Activated CD8-positive, alpha-beta T cell treated with anti-CD3 and anti-CD28 coated beads for 36 hours (primary cell): ENCODE data around the gene B4GAT1. TPM values are rescaled to one million over a fixed set of nuclear protein-coding genes. Genes with fewer than 3 reads are reported as not detected.

Experiments
- ATAC-seq: fragments of 200-7000 bp; cut with Tn5 transposase; one replicate; pipeline ENCODE4 v1.10.0; 2021; ENCODE audit warnings: mild to moderate bottlenecking, moderate library complexity
- CTCF ChIA-PET: fragments of 350-600 bp; sonication (Branson Sonifier 250); formaldehyde crosslinking; loops from one replicate; lab custom pipeline; 2021; ENCODE audit warnings: antibody characterized with exemption; lab: Charles Lee
- POLR2A ChIA-PET: fragments of 350-600 bp; sonication (Branson Sonifier 250); formaldehyde crosslinking; loops from one replicate; lab custom pipeline; 2021; ENCODE audit warnings: antibody characterized with exemption; lab: Charles Lee
- DNase-seq: peaks from one replicate; pipeline ENCODE4 v3.0.0-alpha.2; 2020
- H3K27ac Mint-ChIP-seq: one replicate; pipeline ENCODE4 v1.8.0; 2021; ENCODE audit warnings: mild to moderate bottlenecking, mixed read lengths
- H3K27me3 Mint-ChIP-seq: one replicate; pipeline ENCODE4 v1.8.0; 2021; ENCODE audit warnings: mixed read lengths
- H3K36me3 Mint-ChIP-seq: one replicate; pipeline ENCODE4 v1.8.0; 2021; ENCODE audit warnings: low read depth, mixed read lengths
- H3K4me1 Mint-ChIP-seq: one replicate; pipeline ENCODE4 v1.8.0; 2021; ENCODE audit warnings: low read depth, mixed read lengths
- H3K4me3 Mint-ChIP-seq: one replicate; pipeline ENCODE4 v1.8.0; 2021; ENCODE audit warnings: mild to moderate bottlenecking, moderate library complexity, mixed read lengths
- H3K9me3 Mint-ChIP-seq: one replicate; pipeline ENCODE4 v1.8.0; 2021; ENCODE audit warnings: mixed read lengths
- intact Hi-C: fragments of 100-400 bp; cut with micrococcal nuclease; formaldehyde crosslinking; loops from one replicate; pipeline ENCODE4 v1.10.0; 2022
- total RNA-seq, 2 experiments: library from RNA; stranded (reverse); gene quantifications; one replicate each; pipeline ENCODE4 v1.2.3, GENCODE V29; 2021
- TF ChIP-seq, protein P1 (sequence below): fragments of 200-600 bp; IDR thresholded peaks from one replicate; pipeline ENCODE4 v1.8.0; 2022; ENCODE audit warnings: antibody characterized with exemption, mild to moderate bottlenecking

The B4GAT1 gene
- total RNA-seq, 2 experiments from 2014 or later: 9.4 to 9.5 TPM

DNA sequence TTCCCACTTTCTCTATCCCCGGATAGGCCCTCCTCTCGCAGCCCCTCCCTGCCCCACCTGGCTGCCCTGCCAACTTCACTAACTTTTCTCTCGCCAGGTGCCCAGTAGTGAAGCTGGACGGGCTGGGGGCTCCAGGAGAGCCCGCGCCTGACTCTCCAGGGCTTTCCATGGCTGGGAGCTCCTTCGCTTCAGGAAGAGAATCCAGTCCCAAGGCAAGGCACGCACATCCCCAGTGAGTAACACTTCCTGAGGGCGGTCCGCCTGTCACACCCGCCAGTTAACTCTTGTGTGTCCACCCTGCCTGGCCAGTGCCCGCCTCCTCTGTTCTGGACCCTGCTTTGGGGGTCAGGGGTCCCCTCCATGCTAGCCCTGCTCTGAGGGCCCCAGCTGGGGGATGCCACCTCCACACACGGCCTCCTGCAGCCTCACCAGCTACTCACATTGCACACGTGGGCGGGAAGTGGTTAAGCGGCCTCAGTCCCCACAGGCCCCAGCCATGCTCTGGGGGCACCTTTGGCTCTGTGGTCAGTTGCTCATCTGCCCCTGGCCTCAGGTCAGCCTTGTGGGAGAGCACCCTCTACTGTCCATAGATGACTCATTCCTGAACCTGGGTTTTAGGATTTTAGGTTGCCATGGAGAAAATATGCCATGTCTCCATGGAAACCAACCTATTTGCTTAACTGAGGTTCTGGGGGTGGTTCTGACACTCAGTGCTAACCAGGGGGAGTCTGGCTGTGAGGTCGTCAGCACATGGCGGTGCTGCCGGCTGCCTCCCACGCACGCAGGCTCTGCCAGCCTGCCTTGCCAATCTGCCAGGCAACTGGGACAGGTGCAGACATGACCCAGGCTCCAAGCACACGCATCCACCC lies 11.0 kb downstream of the B4GAT1 start, which contains the start of gene RIN1:
TSS of gene RIN1 (minus strand) at position 201 of the 869 bp plus-strand sequence. CDS start at position 169, 32 bp downstream.
- H3K9me3 Mint-ChIP-seq: no peaks in the 10 kb centered on the region
- peaks cover 27% of the 10 kb centered on the region for H3K36me3 Mint-ChIP-seq
- ATAC-seq (peak; percentile 84), DNase-seq (peak; percentile 91)
- POLR2A ChIA-PET: interaction anchor here (1.6 to 4.7 kb wide), 5 partner anchors 9 to 35 kb away, joined by 5 to 38 read pairs (median 7); partner anchors contain the start of genes B4GAT1, BRMS1, CD248 and SLC29A2
- CTCF ChIA-PET: interaction anchor here (1.0 to 8.7 kb wide), 6 partner anchors 9 to 114 kb away, joined by 4 to 133 read pairs (median 6); partner anchors contain the start of genes BRMS1 and CD248
- peaks cover 33% of the 10 kb centered on the region for H3K4me1 Mint-ChIP-seq
- H3K27ac Mint-ChIP-seq: peak within 1 kb of the TSS; percentile 85
- TF ChIP-seq, protein P1, sequence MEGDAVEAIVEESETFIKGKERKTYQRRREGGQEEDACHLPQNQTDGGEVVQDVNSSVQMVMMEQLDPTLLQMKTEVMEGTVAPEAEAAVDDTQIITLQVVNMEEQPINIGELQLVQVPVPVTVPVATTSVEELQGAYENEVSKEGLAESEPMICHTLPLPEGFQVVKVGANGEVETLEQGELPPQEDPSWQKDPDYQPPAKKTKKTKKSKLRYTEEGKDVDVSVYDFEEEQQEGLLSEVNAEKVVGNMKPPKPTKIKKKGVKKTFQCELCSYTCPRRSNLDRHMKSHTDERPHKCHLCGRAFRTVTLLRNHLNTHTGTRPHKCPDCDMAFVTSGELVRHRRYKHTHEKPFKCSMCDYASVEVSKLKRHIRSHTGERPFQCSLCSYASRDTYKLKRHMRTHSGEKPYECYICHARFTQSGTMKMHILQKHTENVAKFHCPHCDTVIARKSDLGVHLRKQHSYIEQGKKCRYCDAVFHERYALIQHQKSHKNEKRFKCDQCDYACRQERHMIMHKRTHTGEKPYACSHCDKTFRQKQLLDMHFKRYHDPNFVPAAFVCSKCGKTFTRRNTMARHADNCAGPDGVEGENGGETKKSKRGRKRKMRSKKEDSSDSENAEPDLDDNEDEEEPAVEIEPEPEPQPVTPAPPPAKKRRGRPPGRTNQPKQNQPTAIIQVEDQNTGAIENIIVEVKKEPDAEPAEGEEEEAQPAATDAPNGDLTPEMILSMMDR: no peak
- intact Hi-C loops: no loop called here
- peak within 1 kb of the TSS; percentile 66 for H3K4me3 Mint-ChIP-seq
- no peaks in the 10 kb centered on the region for H3K27me3 Mint-ChIP-seq

DNA sequence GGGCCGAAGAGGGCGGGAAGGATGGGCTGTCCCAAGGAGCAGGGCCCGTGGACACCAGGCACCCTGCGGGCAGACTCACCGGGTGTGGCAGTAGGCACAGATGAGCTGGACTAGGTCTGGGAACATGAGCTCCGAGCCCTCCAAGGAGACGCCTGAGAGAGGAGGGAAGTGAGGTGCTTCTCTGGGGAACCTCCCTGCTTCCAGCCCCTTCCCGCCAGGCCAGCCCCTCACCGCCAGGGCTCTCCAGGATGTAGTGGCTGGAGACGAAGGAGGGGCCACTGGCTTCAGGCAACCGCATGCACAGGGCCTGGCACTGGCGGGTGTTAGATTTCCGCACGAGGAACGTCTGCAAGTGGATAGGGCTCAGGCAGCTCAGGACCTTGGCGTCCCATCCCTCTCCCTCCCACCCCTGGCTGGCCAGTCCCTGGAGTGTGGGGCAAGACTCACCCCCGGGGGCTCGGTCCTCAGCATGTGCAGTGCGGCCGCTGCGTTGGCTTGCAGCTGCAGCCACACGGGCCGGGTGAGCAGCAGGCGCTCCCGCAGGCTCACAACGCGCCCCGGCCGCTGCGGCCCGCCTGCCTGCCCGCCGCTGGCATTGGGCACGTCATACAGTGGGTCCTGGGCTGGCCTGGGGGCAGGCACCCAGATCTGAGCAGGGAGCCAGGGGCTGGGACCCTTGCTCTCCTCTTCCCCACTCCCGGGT lies 11.7 kb downstream of the B4GAT1 start:
- Mint-ChIP-seq H3K4me3 (peak overlapping the region; percentile 66), H3K9me3 (no peaks in the 10 kb centered on the region), H3K27me3 (no peaks in the 10 kb centered on the region), H3K36me3 (peaks cover 23% of the 10 kb centered on the region), H3K4me1 (peaks cover 33% of the 10 kb centered on the region), H3K27ac (peak overlapping the region; percentile 85)
- ATAC-seq: peak; percentile 3
- DNase-seq: peak; percentile 24
- TF ChIP-seq, protein P1: no peak
- intact Hi-C loops: no loop called here
- ChIA-PET POLR2A (interaction anchor here (1.6 to 4.7 kb wide), 5 partner anchors 9 to 36 kb away, joined by 5 to 38 read pairs (median 7); partner anchors contain the start of genes B4GAT1, BRMS1, CD248 and SLC29A2), CTCF (interaction anchor here (0.7 to 8.7 kb wide), 10 partner anchors 9 to 113 kb away, joined by 3 to 133 read pairs (median 5); partner anchors contain the start of genes BRMS1 and CD248)

DNA sequence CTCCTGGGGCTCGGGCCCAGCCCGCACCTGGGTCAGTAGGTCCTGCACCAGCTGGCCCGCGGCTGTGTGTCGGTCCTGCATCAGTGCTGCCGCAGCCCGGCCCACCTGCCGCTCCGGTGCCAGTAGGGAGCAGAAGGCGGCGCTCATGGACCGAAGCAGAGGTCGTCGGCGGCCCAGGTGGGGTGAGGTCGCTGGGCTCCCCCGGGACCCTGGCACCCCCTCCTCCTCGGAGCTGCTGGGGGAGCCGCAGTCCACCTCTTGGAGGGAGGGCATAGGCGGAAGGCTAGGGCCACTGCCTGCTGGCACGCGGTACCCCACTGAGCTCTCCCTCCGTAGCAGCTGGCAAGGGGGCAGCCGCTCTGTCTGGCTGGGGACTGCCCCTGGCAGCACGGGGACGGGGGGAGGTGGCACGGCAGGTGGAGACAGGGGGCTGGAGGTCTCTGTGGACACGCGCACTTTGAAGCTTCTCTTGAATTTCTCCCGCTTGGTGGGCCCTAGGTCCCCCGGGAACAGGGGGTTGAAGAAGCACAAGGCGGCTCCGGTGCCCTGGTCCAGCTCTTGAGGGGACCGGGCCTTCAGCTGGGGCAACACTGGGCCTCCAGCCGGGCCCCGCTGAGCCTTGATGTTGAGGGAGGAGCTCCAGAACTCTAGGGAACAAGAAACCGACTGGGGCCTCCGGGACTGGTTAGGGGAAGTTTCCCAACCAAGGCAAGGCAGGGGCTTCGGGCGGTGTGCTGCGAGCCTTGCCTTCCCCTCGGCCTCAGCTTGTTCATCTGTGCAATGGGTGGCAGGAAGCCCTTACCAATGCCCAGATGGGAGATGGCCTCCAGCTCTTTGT lies 12.6 kb downstream of the B4GAT1 start:
- Mint-ChIP-seq H3K27ac (peak overlapping the region; percentile 76), H3K9me3 (no peaks in the 10 kb centered on the region), H3K4me1 (peaks cover 33% of the 10 kb centered on the region), H3K4me3 (no peak overlapping the region), H3K27me3 (no peaks in the 10 kb centered on the region), H3K36me3 (peaks cover 23% of the 10 kb centered on the region)
- no peak for ATAC-seq
- TF ChIP-seq, protein P1: no peak
- peak; percentile 25 for DNase-seq
- intact Hi-C loops: no loop called here
- ChIA-PET POLR2A (interaction anchor here (1.4 to 4.7 kb wide), 6 partner anchors 8 to 46 kb away, joined by 3 to 38 read pairs (median 7); partner anchors contain the start of genes B4GAT1, BRMS1, CD248 and SLC29A2), CTCF (interaction anchor here (0.7 to 8.7 kb wide), 8 partner anchors 9 to 112 kb away, joined by 3 to 133 read pairs (median 4); partner anchors contain the start of genes CD248 and NPAS4)

DNA sequence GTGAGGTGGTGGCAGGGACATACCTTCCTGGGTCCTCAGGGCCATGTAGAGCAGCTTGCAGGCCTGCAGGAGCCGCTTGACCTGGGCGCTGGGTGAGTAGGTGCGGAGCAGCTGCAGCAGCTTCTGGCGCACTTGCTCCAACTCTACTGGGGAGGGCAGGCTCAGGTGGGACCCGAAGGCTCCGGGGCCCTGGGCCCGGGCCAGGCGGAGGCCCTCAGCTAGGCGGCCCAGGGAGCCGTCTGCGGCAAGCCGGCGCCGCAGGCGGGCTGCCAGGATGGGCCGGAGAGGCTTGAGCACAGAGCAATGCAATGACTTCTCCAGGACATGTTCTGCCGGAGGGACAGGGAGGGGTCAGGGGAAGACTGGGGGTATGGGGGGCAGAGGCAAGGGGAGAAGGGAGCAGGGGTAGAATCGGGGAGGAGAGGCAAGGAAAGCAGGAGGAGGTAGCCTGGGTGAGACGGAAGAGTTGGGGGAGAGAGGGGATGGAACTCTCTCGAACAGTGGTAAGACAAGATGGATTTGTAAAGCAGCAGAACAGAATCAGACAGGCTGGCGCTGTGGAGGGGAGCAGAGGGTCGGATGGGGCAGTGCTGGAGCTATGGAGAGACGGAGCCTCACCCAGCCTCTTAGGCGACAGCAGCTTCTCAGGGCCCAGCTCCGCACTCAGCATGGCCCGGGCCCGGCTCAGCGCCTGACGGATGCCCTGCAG lies 13.4 kb downstream of the B4GAT1 start:
- intact Hi-C loops: no loop called here
- TF ChIP-seq, protein P1: no peak
- ChIA-PET POLR2A (interaction anchor here (1.4 to 4.7 kb wide), 3 partner anchors 11 to 45 kb away, joined by 3 to 38 read pairs (median 22); partner anchors contain the start of genes BRMS1, CD248 and YIF1A), CTCF (interaction anchor here (0.7 to 8.7 kb wide), 4 partner anchors 20 to 87 kb away, joined by 3 to 133 read pairs (median 4); partner anchors contain the start of genes CD248 and NPAS4)
- Mint-ChIP-seq H3K4me3 (no peak overlapping the region), H3K27me3 (no peaks in the 10 kb centered on the region), H3K4me1 (peaks cover 33% of the 10 kb centered on the region), H3K9me3 (no peaks in the 10 kb centered on the region), H3K27ac (no peak overlapping the region), H3K36me3 (peaks cover 21% of the 10 kb centered on the region)
- no peak for ATAC-seq
- no peak for DNase-seq
